ENCODE measurements around the gene SH3BP1.

DNA sequence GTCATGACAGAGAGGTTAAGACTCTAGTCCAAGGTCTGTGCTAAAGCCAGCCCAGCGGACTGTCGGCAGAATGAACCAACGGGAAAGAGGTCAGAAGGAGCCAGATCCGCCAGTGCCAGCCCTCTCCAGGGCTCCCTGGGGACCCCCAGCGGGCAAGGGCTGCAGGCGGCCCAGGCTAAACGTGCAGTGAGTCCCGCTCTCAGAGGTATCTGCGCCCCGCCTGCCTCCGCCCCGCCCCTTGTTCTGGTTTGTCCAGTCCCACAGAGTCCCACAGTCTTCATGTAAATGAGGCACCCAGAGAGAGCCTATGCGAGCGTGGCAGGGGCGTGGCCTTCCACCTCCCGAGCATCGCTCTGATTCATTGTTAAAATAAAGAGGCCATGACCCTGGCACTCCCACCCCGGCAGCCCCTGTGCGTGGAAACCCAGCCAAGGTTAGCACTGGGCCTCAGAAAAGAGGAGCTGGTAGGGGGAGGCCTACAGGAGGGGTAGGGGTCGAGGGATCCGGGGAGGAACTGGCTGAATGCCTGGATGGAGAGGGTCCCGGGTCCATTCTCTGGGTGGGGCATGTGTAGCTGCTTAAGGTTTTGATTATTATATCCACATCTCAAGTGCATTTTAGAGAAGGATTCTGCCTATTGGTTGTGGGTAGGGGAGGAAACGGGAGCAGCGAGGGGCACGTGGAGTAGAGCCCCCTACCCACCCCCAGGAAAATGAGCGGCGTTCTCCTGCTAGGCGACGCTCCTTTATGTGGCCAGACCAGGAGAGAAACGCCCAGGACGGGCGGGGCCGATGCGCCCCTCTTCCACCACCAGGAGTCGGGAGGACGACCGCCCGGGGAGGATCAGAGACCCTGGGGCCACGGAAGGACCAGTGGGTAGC lies 57.4 kb downstream of the SH3BP1 start, which contains the start of gene TRIOBP:
- TF ChIP-seq POLR2A (IDR thresholded peaks at IDR 0.05; ENCODE audit: low read length) (no peak), GATA1 (IDR thresholded peaks at IDR 0.05; ENCODE audit: low read depth, low read length) (no peak)
